HG02763 (cell line): ENCODE data around the gene LRRC49.

ENCODE experiments used
- ATAC-seq: cut with Tn5 transposase; IDR thresholded peaks from one replicate; pipeline ENCODE4 v1.9.1; 2021; ENCODE audit warnings: mild to moderate bottlenecking, moderate library complexity; ENCODE audit not compliant: unreplicated experiment

The LRRC49 gene

GRCh38 chr15:71049706-71050422 lies 157.2 kb downstream of the LRRC49 start:
- ATAC-seq, result no peak

GRCh38 chr15:71050461-71050860 lies 157.8 kb downstream of the LRRC49 start:
- ATAC-seq, result no peak

GRCh38 chr15:71051539-71051938 lies 158.9 kb downstream of the LRRC49 start:
- ATAC-seq, result no peak

GRCh38 chr15:71052356-71052755 lies 159.7 kb downstream of the LRRC49 start:
- no peak for ATAC-seq

- ATAC-seq, result no peak
Observed at GRCh38 chr15:71054286-71054952, 161.8 kb downstream of the LRRC49 start.

GRCh38 chr15:71055461-71055860 lies 162.8 kb downstream of the LRRC49 start:
- ATAC-seq, result no peak

- ATAC-seq, result no peak
Observed at GRCh38 chr15:71056111-71056510, 163.5 kb downstream of the LRRC49 start.

GRCh38 chr15:71057143-71057542 lies 164.5 kb downstream of the LRRC49 start:
- ATAC-seq, result no peak

- ATAC-seq, result no peak
Observed at GRCh38 chr15:71057581-71057980, 165.0 kb downstream of the LRRC49 start.

- ATAC-seq, result no peak
Observed at GRCh38 chr15:71060983-71061382, 168.4 kb downstream of the LRRC49 start.

- ATAC-seq, result no peak
Observed at GRCh38 chr15:71066983-71067382, 174.4 kb downstream of the LRRC49 start.

GRCh38 chr15:71069693-71070092 lies 177.1 kb downstream of the LRRC49 start:
- ATAC-seq, result no peak

- ATAC-seq, result no peak
Observed at GRCh38 chr15:71071529-71071928, 178.9 kb downstream of the LRRC49 start.

GRCh38 chr15:71072423-71072822 lies 179.8 kb downstream of the LRRC49 start:
- ATAC-seq, result no peak

GRCh38 chr15:71078506-71079207 lies 186.0 kb downstream of the LRRC49 start:
- no peak for ATAC-seq

GRCh38 chr15:71079208-71080044 lies 186.8 kb downstream of the LRRC49 start:
- no peak for ATAC-seq

- ATAC-seq, result no peak
Observed at GRCh38 chr15:71080166-71080565, 187.5 kb downstream of the LRRC49 start.

GRCh38 chr15:71080705-71081104 lies 188.1 kb downstream of the LRRC49 start:
- no peak for ATAC-seq

GRCh38 chr15:71082803-71083202 lies 190.2 kb downstream of the LRRC49 start:
- ATAC-seq, result no peak

GRCh38 chr15:71083349-71083748 lies 190.7 kb downstream of the LRRC49 start:
- no peak for ATAC-seq

GRCh38 chr15:71084264-71084663 lies 191.6 kb downstream of the LRRC49 start:
- no peak for ATAC-seq
